SH-SY5Y (cell line): ENCODE results near the gene NEGR1.

Source experiments
- GATA2 ChIP-seq: IDR thresholded peaks from 2 replicates; pipeline ENCODE4 v1.6.1; 2011; ENCODE audit warnings: mild to moderate bottlenecking, low read depth, low read length
- GATA3 ChIP-seq: IDR thresholded peaks from 2 replicates; pipeline ENCODE4 v1.6.1; 2011; ENCODE audit warnings: low read depth, mild to moderate bottlenecking, low read length, moderate library complexity

- TF ChIP-seq GATA3: no peak
- TF ChIP-seq GATA2: no peak
Observed at GRCh38 chr1:71417421-71417820, 864.9 kb downstream of the NEGR1 start.
